Muscle of leg (tissue), 11 donors: ENCODE measurements around the gene MAGEB4. TPM values are rescaled to one million over a fixed set of nuclear protein-coding genes. Genes with fewer than 3 reads are reported as not detected.

Experiments
- DNase-seq: peaks from one replicate; pipeline ENCODE4 v3.0.0; 2013
- H3K27ac ChIP-seq: one replicate; pipeline ENCODE4 v1.5.1; 2013; ENCODE audit warnings: mild to moderate bottlenecking, low read length, control low read depth
- H3K27me3 ChIP-seq: one replicate; pipeline ENCODE4 v1.6.1; 2013; ENCODE audit warnings: low read length; ENCODE audit not compliant: control insufficient read depth, insufficient read depth
- H3K36me3 ChIP-seq: one replicate; pipeline ENCODE4 v1.6.1; 2013; ENCODE audit warnings: low read length; ENCODE audit not compliant: control insufficient read depth, insufficient read depth
- H3K4me1 ChIP-seq: one replicate; pipeline ENCODE4 v1.6.1; 2013; ENCODE audit warnings: low read length; ENCODE audit not compliant: control insufficient read depth, insufficient read depth
- H3K4me3 ChIP-seq: one replicate; pipeline ENCODE4 v1.5.1; 2013; ENCODE audit warnings: low read length, control low read depth
- H3K9me3 ChIP-seq: replicated peaks from 2 replicates; pipeline ENCODE4 v1.6.1; 2013; ENCODE audit warnings: low read depth, low read length; ENCODE audit not compliant: control insufficient read depth
- WGBS: methylation state at CpG from one replicate; pipeline ENCODE4 v1.1.5; 2013; ENCODE audit warnings: missing lambda C conversion rate; ENCODE audit not compliant: insufficient coverage; 5-methylcytosine and 5-hydroxymethylcytosine counted together
- polyA plus RNA-seq, 8 donors: library from polyadenylated mRNA; unstranded; fragments of 120-200 nt; gene quantifications; one replicate each; pipeline versions ENCODE4 v1.2.1 to v1.2.3, GENCODE V29; 2013; ENCODE audit warnings: inconsistent platforms in 1 of 8, low replicate concordance in 1 of 8; ENCODE audit not compliant: insufficient read length in 8 of 8, insufficient read depth in 1 of 8
- total RNA-seq: library from RNA; stranded (reverse); fragments of 120-200 nt; gene quantifications from one replicate; pipeline ENCODE4 v1.2.4, GENCODE V29; 2013

The MAGEB4 gene
- total and polyA plus RNA-seq, 9 donors: 0.21 TPM; not detected in 8

DNA sequence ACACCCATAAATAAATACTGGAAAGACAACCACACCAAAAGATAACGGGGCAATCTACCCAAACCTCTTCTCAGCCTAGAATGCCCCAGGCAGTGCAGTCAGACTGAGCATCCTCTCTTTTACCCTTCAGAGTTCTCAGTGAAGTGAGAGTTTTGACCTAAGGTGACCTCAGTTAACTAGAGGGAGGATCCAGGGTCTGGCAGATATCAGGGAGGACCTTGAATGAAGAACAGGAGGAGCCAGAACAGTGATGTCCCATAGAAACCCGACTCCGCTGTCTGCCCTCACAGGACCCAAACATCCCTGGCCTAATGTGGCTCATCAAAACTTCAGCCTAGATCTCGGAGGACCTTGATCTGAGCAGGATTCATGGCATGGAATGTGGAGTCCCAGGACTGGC lies 11.4 kb upstream of the MAGEB4 start, which contains the start of gene MAGEB3:
TSS of gene MAGEB3 (plus strand) at position 263 of the 400 bp plus-strand sequence. CDS start 5,268 bp downstream, outside the sequence.
- no peak for DNase-seq
- H3K4me3 ChIP-seq: no peak within 1 kb of the TSS
- H3K27me3 ChIP-seq: peaks cover 6% of the 10 kb centered on the region
- no peaks in the 10 kb centered on the region for H3K4me1 ChIP-seq
- no peaks in the 10 kb centered on the region for H3K9me3 ChIP-seq
- H3K27ac ChIP-seq: no peak within 1 kb of the TSS
- no CpG with 5 or more reads among the region's 4 CpGs for WGBS
- no peaks in the 10 kb centered on the region for H3K36me3 ChIP-seq

DNA sequence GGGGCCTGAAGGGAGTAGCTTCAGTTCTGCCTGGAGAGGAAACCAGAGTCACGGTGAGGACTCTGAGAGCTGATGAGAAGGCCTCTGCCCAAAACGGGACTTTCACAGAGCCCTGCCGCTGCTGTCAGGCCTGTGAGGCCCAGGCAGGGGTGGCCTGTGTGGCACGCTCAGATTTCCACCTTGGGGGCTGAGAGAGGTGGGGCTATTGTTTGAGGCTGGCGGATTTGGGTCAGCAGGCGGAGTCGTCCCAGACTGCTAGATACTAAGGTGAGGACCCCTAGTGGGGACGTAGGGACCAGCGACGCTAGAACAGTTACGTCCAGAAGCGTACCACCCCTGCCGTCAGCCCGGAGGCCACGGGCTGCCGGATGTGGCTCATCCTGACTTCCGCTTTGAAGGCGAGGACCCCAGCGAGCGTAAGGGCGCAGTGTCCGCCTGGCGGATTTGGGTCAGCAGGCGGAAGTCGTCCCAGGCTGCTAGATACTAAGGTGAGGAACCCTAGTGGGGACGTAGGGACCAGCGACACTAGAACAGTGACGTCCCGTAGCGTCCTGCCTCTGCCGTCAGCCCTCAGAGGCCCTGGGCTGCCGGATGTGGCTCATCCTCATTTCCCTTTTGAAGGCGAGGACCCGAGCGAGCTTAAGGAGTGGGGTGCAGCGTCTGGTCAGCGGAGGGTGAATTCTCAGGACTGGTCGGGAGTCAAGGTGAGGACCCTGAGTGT lies 5.1 kb downstream of the MAGEB4 start, which contains the start of gene MAGEB1:
TSS of gene MAGEB1 (plus strand) at position 378 of the 721 bp plus-strand sequence. CDS start 3,348 bp downstream, outside the sequence.
- no peaks in the 10 kb centered on the region for H3K36me3 ChIP-seq
- H3K4me1 ChIP-seq: no peaks in the 10 kb centered on the region
- no peak for DNase-seq
- 80% methylated on average over 33 of the region's 38 CpGs for WGBS
- no peak within 1 kb of the TSS for H3K4me3 ChIP-seq
- H3K27me3 ChIP-seq: peaks cover 18% of the 10 kb centered on the region
- H3K9me3 ChIP-seq: no peaks in the 10 kb centered on the region
- H3K27ac ChIP-seq: no peak within 1 kb of the TSS

DNA sequence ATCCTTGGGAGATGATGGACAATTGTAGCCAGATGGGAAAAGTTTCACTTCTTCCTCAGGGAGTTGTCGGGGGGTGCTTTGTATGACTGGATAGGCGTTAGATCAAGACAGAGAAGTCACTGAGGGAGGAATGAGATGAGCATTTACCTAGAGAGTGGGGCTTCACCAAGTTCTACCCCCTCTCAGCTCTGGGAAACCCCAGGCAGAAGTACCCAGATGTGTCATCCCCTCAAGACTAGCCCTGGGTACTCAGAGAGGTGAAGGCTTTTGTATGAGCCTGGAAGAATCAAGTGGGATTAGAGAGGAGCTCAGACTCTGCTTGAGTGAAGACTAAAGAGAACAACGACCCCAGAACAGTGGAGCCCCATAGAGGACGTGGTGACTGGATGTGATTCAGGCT lies 7.1 kb downstream of the MAGEB4 start:
- Histone ChIP-seq H3K27me3 (peaks cover 12% of the 10 kb centered on the region), H3K4me3 (no peak overlapping the region), H3K36me3 (no peaks in the 10 kb centered on the region), H3K4me1 (no peaks in the 10 kb centered on the region), H3K9me3 (no peaks in the 10 kb centered on the region), H3K27ac (no peak overlapping the region)
- DNase-seq: no peak
- 50% methylated on average over 2 of the region's 4 CpGs for WGBS

DNA sequence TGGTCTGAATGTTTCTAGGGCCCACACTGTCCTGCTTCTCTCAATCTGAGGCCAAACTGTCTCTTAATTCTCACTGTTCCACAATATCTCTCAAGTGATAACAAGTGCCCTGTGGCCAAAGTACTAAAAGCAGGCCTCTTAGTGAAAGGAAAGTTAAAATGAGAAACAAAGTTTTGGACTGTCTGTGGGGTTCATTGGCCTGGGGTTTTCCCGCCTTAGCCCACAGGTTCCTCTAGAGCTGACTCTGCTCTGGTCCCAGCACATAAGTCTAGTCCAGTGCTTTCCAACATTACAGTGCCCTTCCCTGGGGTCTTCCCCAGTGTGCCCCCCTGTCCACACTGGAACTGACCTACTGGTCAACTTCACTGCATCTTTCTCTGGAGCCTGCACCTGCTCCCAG lies 11.5 kb downstream of the MAGEB4 start:
- Histone ChIP-seq H3K9me3 (no peaks in the 10 kb centered on the region), H3K4me3 (no peak overlapping the region), H3K27ac (no peak overlapping the region), H3K27me3 (peaks cover 4% of the 10 kb centered on the region), H3K36me3 (no peaks in the 10 kb centered on the region), H3K4me1 (no peaks in the 10 kb centered on the region)
- whole genome bisulfite sequencing: 67% methylated on average over 1 of the region's 1 CpG
- DNase-seq: no peak

DNA sequence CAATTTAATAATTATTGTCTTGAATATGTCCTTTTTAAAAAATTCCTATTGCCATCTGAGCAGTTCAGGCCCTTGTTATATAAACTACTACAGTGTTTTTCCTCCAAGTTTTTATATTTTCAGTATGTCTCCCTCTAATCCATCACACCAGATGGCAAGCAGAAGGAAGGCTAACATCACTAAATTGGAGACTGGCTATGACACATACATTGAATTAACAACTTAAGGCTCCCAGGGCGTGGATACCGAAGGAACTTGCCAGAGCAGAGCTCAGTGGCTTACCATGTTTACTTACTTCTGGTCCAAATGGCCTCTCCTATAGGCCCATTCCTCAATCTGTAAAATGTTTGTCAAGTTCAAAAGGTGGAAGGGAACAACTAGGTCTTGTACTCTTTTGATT lies 18.1 kb downstream of the MAGEB4 start:
- DNase-seq: no peak
- 61% methylated on average over 2 of the region's 2 CpGs for WGBS
- H3K4me3 ChIP-seq: no peak overlapping the region

DNA sequence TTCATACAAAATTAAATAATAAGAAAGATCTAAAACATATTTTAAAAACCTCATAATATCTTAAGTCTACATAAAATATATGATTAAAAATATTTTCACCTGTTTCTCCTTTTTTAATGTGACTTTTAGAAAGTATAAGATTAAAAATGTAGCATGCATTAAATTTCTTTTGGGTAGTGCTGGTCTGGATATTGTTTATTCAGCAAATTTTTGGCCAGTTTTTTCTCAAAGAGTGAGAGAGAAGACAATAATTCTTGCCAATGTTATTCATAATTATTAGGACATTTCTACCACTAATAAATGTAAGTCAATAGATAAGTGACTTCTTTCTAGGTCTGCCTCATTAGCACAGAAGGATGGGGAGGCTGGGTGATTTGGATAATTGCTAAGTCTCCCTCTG lies 19.2 kb downstream of the MAGEB4 start:
- H3K4me1 ChIP-seq: no peaks in the 10 kb centered on the region
- no peaks in the 10 kb centered on the region for H3K27me3 ChIP-seq
- no peaks in the 10 kb centered on the region for H3K36me3 ChIP-seq
- H3K9me3 ChIP-seq: no peaks in the 10 kb centered on the region
- no peak for DNase-seq
- no peak overlapping the region for H3K27ac ChIP-seq
- no peak overlapping the region for H3K4me3 ChIP-seq

More for the DNA sequence above, 18.1 kb downstream of the MAGEB4 start:
- Histone ChIP-seq H3K9me3 (no peaks in the 10 kb centered on the region), H3K27ac (no peak overlapping the region), H3K36me3 (no peaks in the 10 kb centered on the region), H3K27me3 (no peaks in the 10 kb centered on the region), H3K4me1 (no peaks in the 10 kb centered on the region)

DNA sequence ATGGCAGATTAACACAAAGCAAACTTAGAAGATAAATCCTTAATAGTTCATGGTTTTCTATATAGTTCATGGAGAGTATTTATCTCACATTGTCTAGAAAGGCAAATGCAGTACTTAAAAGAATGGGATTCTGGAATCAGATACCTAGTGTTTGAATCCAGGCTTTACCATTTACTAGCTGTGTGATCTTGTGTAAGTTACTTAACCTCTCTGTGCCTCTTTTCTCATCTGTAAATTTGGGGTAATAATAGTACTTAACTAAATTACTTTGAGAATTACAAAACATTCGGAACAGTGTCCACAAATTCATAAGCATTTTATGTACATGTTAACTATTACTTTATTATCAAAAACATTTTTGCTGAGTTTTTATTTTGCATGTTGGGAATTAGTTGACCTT lies 21.0 kb downstream of the MAGEB4 start:
- Histone ChIP-seq H3K9me3 (no peaks in the 10 kb centered on the region), H3K36me3 (no peaks in the 10 kb centered on the region), H3K27me3 (no peaks in the 10 kb centered on the region), H3K4me1 (no peaks in the 10 kb centered on the region), H3K27ac (no peak overlapping the region), H3K4me3 (no peak overlapping the region)
- DNase-seq: no peak
- WGBS: no CpG with 5 or more reads among the region's 1 CpG

DNA sequence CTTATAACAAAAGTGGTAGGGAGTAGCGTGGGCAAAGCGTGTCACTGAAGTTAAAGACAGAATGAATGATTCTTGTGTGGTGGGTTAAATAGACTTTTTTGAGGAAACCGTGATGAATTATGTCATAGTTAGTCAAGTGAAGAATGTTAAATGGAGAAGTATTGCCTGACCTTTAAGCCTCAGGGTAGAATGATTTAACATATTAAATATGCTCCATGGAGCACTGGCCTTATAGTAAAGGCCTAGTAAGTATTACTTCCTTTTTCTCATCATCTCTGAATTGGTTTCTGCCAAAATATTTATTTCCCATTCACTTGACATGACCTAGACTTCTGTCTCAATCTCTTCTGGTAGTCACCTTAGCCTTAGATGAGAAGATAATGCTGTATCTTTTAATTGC lies 28.8 kb downstream of the MAGEB4 start:
- Histone ChIP-seq H3K27me3 (peaks cover 3% of the 10 kb centered on the region), H3K36me3 (no peaks in the 10 kb centered on the region), H3K4me1 (no peaks in the 10 kb centered on the region), H3K9me3 (no peaks in the 10 kb centered on the region), H3K27ac (no peak overlapping the region), H3K4me3 (no peak overlapping the region)
- 81% methylated on average over 2 of the region's 3 CpGs for WGBS
- DNase-seq: no peak

DNA sequence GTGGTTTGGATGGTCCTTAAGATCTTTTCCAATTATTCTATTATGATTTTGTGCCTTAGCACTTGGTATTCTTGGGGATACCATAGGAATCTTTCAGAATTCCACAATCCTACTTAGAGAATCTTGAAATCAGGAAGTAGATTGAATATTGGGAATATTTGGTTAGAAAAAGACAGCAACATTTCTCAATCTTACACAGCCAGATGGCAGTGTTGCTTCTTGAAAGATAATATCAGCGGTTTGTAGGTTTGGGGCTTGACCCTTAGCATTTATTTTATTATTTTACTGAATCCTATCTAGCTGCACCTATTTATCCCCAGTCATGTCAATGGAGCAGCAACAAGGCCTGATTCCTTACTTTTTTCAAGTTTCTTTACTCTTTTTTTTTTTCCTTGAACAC lies 33.7 kb downstream of the MAGEB4 start:
- Histone ChIP-seq H3K9me3 (no peaks in the 10 kb centered on the region), H3K36me3 (no peaks in the 10 kb centered on the region), H3K27ac (no peak overlapping the region), H3K4me1 (no peaks in the 10 kb centered on the region), H3K27me3 (peaks cover 4% of the 10 kb centered on the region), H3K4me3 (no peak overlapping the region)
- WGBS: no CpG with 5 or more reads among the region's 1 CpG
- DNase-seq: peak; percentile 3

DNA sequence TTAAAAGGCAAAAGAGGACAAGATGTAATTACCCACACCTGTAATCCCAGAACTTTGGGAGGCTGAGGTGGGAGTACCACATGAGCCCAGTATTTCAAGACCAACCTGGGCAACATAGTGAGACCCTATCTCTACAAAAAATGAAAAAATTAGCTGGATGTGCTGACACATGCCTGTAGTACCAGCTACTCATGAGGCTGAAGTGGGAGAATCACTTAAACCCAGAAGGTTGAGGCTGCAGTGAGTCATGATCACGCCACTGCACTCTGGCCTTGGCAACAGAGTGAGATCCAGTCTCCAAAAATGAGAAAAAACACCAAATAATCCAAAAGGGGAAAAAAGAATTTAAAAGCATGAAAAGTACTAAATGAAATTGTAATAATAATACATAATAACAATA lies 36.6 kb downstream of the MAGEB4 start:
- Histone ChIP-seq H3K4me1 (no peaks in the 10 kb centered on the region), H3K9me3 (no peaks in the 10 kb centered on the region), H3K36me3 (no peaks in the 10 kb centered on the region), H3K27ac (no peak overlapping the region), H3K4me3 (no peak overlapping the region), H3K27me3 (peaks cover 2% of the 10 kb centered on the region)
- DNase-seq: no peak
- no CpG with 5 or more reads among the region's 1 CpG for WGBS

DNA sequence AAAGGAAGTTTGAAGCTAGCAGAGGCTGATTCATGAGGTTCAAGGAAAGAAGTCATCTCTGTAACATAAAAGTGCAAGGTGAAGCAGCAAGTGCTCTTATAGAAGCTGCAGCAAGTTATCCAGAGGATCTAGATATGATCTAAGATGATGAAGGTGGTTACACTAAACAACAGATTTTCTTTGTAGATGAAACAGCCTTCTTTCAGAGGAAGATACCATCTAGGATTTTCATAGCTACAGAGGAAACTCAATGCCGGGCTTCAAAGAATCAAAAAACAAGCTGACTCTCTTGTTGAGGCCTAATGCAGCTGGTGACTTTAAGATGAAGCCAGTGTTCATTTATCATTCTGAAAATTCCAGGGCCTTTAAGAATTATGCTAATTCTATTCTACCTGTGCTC lies 38.6 kb downstream of the MAGEB4 start:
- no peak for DNase-seq
- Histone ChIP-seq H3K27me3 (peaks cover 4% of the 10 kb centered on the region), H3K4me1 (no peaks in the 10 kb centered on the region), H3K27ac (no peak overlapping the region), H3K4me3 (no peak overlapping the region), H3K9me3 (no peaks in the 10 kb centered on the region), H3K36me3 (no peaks in the 10 kb centered on the region)
- WGBS: no CpG with 5 or more reads among the region's 1 CpG
